SK-N-SH (cell line): ENCODE data around the gene RIC8B. TPM values are rescaled to one million over a fixed set of nuclear protein-coding genes. Genes with fewer than 3 reads are reported as not detected.

Source experiments
- CTCF ChIA-PET: fragments of 300-600, 350-600 bp; formaldehyde crosslinking; extraction: SDS; loops from one replicate; lab custom pipeline; 2021; lab: Yijun Ruan, JAX
- POLR2A ChIA-PET: fragments of 350-600 bp; sonication (Branson Sonifier 250); formaldehyde crosslinking; extraction: SDS; loops from one replicate; lab custom pipeline; 2020; ENCODE audit warnings: antibody characterized with exemption, inconsistent platforms; lab: Yijun Ruan, JAX
- DNase-seq: peaks from one replicate; pipeline ENCODE4 v3.0.0; 2012
- H2AFZ ChIP-seq: fragments of 200-600 bp; sonication (generic); 2 replicates; pipeline ENCODE4 v1.8.1; 2016; ENCODE audit warnings: antibody characterized with exemption, mild to moderate bottlenecking, low read depth
- H3F3A ChIP-seq: fragments of 200-600 bp; sonication (generic); replicated peaks from 2 replicates; pipeline ENCODE3; 2016; ENCODE audit warnings: antibody characterized with exemption, mild to moderate bottlenecking; ENCODE audit not compliant: insufficient read depth
- H3K27ac ChIP-seq, 2 experiments: fragments of 200-500 bp in 1 of 2; fragments of 200-600 bp in 1 of 2; sonication (Bioruptor generic) in 1 of 2; sonication (generic), shearing (Covaris generic) in 1 of 2; 2 replicates each; pipeline versions ENCODE4 v1.5.1 to v1.6.1; 2014 to 2016; ENCODE audit warnings: low read depth in 2 of 2, inconsistent platforms in 1 of 2, low read length in 1 of 2, mild to moderate bottlenecking in 1 of 2, mixed read lengths in 1 of 2
- H3K27me3 ChIP-seq: fragments of 200-600 bp; sonication (generic), shearing (Covaris generic); 2 replicates; pipeline ENCODE4 v1.6.1; 2016; ENCODE audit warnings: mixed run types; ENCODE audit not compliant: insufficient read depth
- H3K36me3 ChIP-seq, 2 experiments: fragments of 200-500 bp in 1 of 2; fragments of 200-600 bp in 1 of 2; sonication (Bioruptor generic) in 1 of 2; sonication (generic) in 1 of 2; replicated peaks in 1 of 2; 2 replicates each; pipeline versions ENCODE3 to v1.5.1; 2014 to 2016; ENCODE audit warnings: low read length in 1 of 2, mild to moderate bottlenecking in 1 of 2; ENCODE audit not compliant: insufficient read depth in 2 of 2, control insufficient read depth in 1 of 2
- H3K4me1 ChIP-seq, 2 experiments: fragments of 200-500 bp in 1 of 2; fragments of 200-600 bp in 1 of 2; sonication (Bioruptor generic) in 1 of 2; sonication (generic), shearing (Covaris generic) in 1 of 2; 2 replicates each; pipeline versions ENCODE4 v1.5.1 to v1.6.1; 2014 to 2016; ENCODE audit warnings: low read depth in 1 of 2, low read length in 1 of 2, mixed run types in 1 of 2; ENCODE audit not compliant: insufficient read depth in 2 of 2, control insufficient read depth in 1 of 2
- H3K4me2 ChIP-seq: fragments of 200-600 bp; sonication (generic), shearing (Covaris generic); 2 replicates; pipeline ENCODE4 v1.6.1; 2017; ENCODE audit warnings: mixed run types
- H3K4me3 ChIP-seq, 2 experiments: fragments of 200-500 bp in 1 of 2; fragments of 200-600 bp in 1 of 2; sonication (Bioruptor generic) in 1 of 2; sonication (generic), shearing (Covaris generic) in 1 of 2; 2 replicates each; pipeline versions ENCODE4 v1.5.1 to v1.8.1; 2014 to 2016; ENCODE audit warnings: low read depth in 2 of 2, inconsistent platforms in 1 of 2, low read length in 1 of 2, mild to moderate bottlenecking in 1 of 2, mixed read lengths in 1 of 2, moderate library complexity in 1 of 2
- H3K79me2 ChIP-seq: fragments of 200-600 bp; sonication (generic); 2 replicates; pipeline ENCODE4 v1.8.1; 2017; ENCODE audit warnings: mild to moderate bottlenecking; ENCODE audit not compliant: insufficient read depth
- H3K9ac ChIP-seq: fragments of 200-600 bp; sonication (generic); 2 replicates; pipeline ENCODE4 v1.6.1; 2017; ENCODE audit warnings: mixed run types
- H3K9me2 ChIP-seq: fragments of 200-600 bp; sonication (generic); 2 replicates; pipeline ENCODE4 v1.6.1; 2017; ENCODE audit warnings: mixed run types
- H3K9me3 ChIP-seq: fragments of 200-600 bp; sonication (generic); 2 replicates; pipeline ENCODE4 v1.6.1; 2017; ENCODE audit warnings: mixed run types, mild to moderate bottlenecking, moderate library complexity
- H4K20me1 ChIP-seq: fragments of 200-600 bp; sonication (generic); 2 replicates; pipeline ENCODE4 v1.6.1; 2017; ENCODE audit warnings: mild to moderate bottlenecking, mixed run types; ENCODE audit not compliant: insufficient read depth
- ELF1 ChIP-seq: IDR thresholded peaks from 2 replicates; pipeline ENCODE4 v1.4.0; 2012
- EZH2phosphoT487 ChIP-seq: fragments of 200-600 bp; sonication (generic); IDR thresholded peaks from 2 replicates; pipeline ENCODE4 v1.6.1; 2017; ENCODE audit warnings: low read depth, mixed run types, mild to moderate bottlenecking, antibody characterized with exemption, moderate library complexity, borderline replicate concordance
- FOXM1 ChIP-seq: IDR thresholded peaks from 2 replicates; pipeline ENCODE4 v1.4.0; 2012; ENCODE audit warnings: low read depth, mild to moderate bottlenecking
- JUND ChIP-seq: IDR thresholded peaks from 2 replicates; pipeline ENCODE4 v1.4.0; 2012
- MAX ChIP-seq: IDR thresholded peaks from 2 replicates; pipeline ENCODE4 v1.4.0; 2012; ENCODE audit warnings: low read depth
- MXI1 ChIP-seq: IDR thresholded peaks from 2 replicates; pipeline ENCODE4 v1.6.1; 2012; ENCODE audit warnings: mild to moderate bottlenecking, low read depth, low read length, improper control_type of control experiment
- NFIC ChIP-seq: IDR thresholded peaks from 2 replicates; pipeline ENCODE4 v1.4.0; 2012; ENCODE audit warnings: borderline replicate concordance
- PBX3 ChIP-seq: IDR thresholded peaks from 2 replicates; pipeline ENCODE4; 2012
- POLR2AphosphoS5 ChIP-seq: IDR thresholded peaks from 2 replicates; pipeline ENCODE4 v1.6.1; 2012; ENCODE audit warnings: low read depth, low read length
- RCOR1 ChIP-seq: fragments of 150-350 bp; IDR thresholded peaks from 2 replicates; pipeline ENCODE4 v1.6.1; 2017; ENCODE audit warnings: antibody characterized with exemption, low read length
- RFX5 ChIP-seq: IDR thresholded peaks from 2 replicates; pipeline ENCODE4 v1.6.1; 2012; ENCODE audit warnings: mild to moderate bottlenecking, improper control_type of control experiment, low read length
- TCF12 ChIP-seq: IDR thresholded peaks from 2 replicates; pipeline ENCODE4 v1.4.0; 2012
- TEAD4 ChIP-seq: IDR thresholded peaks from 2 replicates; pipeline ENCODE4 v1.4.0; 2012; ENCODE audit warnings: mild to moderate bottlenecking, borderline replicate concordance; ENCODE audit not compliant: insufficient read depth
- WGBS: methylation state at CpG from one replicate; pipeline ENCODE4 v1.1.6; 2017; ENCODE audit warnings: low lambda C conversion rate; 5-methylcytosine and 5-hydroxymethylcytosine counted together
- polyA plus RNA-seq, 3 experiments: library from polyadenylated mRNA; depleted of rRNA; stranded (reverse); fragments of >200 nt; gene quantifications; 2 replicates each; pipeline ENCODE4 v1.2.3, GENCODE V29; 2012
- TF ChIP-seq, protein P1 (sequence below): fragments of 150-350 bp; IDR thresholded peaks from 2 replicates; pipeline ENCODE4 v1.6.1; 2017; ENCODE audit warnings: antibody characterized with exemption, low read length, low read depth, borderline replicate concordance
- TF ChIP-seq, protein P2 (sequence below): fragments of 200-600 bp; sonication (generic); IDR thresholded peaks from 2 replicates; pipeline ENCODE4 v1.6.1; 2017; ENCODE audit warnings: antibody characterized with exemption, mild to moderate bottlenecking, moderate library complexity
- TF ChIP-seq, protein P3 (sequence below): IDR thresholded peaks from 2 replicates; pipeline ENCODE4 v1.4.0; 2012; ENCODE audit warnings: low read depth, borderline replicate concordance

RIC8B gene
- polyA plus RNA-seq, 1 of the 3 experiments (the other 2 are of a cell fraction) = 6.2 TPM

DNA sequence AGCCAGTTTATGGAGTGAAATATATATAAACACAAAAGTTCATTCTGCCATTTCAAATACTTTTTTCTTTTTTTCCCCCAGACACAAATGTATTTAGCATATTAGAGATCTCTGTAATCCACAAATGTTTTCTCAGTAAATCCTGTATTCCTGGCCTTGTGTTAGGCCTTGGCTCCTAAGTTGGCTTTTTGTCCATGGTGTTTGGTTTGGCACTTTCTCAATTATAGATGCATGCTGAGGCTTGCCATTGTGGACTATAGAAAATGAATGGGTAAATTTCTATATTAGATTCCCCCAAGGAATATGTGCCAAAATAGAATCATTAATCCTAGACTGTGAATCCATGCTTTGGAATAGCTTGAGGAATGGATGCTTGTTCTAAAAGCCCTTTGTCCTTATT is 17.0 kb downstream of the RIC8B start (continued):
- TF ChIP-seq, protein P1, sequence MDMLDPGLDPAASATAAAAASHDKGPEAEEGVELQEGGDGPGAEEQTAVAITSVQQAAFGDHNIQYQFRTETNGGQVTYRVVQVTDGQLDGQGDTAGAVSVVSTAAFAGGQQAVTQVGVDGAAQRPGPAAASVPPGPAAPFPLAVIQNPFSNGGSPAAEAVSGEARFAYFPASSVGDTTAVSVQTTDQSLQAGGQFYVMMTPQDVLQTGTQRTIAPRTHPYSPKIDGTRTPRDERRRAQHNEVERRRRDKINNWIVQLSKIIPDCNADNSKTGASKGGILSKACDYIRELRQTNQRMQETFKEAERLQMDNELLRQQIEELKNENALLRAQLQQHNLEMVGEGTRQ = no peak
- no peak for TF ChIP-seq TCF12

GRCh38 chr12:106794369-106794768 is 19.9 kb downstream of the RIC8B start:
- H3K79me2 ChIP-seq = no peaks in the 10 kb centered on the region
- 79% methylated on average over 1 of the region's 1 CpG for WGBS
- no peak for DNase-seq
- no peaks in the 10 kb centered on the region for H3K27me3 ChIP-seq
- H3K9me2 ChIP-seq = no peaks in the 10 kb centered on the region
- H3K36me3 ChIP-seq = peaks cover 29 to 30% of the 10 kb centered on the region in 2 experiments
- no peaks in the 10 kb centered on the region for H4K20me1 ChIP-seq
- no peak overlapping the region for H3K4me2 ChIP-seq
- peaks cover 3% of the 10 kb centered on the region for H3F3A ChIP-seq
- H2AFZ ChIP-seq = no peak overlapping the region
- CTCF ChIA-PET = no interaction called here
- no peaks in the 10 kb centered on the region for H3K9me3 ChIP-seq
- H3K27ac ChIP-seq = no peak overlapping the region
- no peak overlapping the region for H3K4me3 ChIP-seq
- POLR2A ChIA-PET = no interaction called here
- H3K4me1 ChIP-seq = no peaks in the 10 kb centered on the region
- H3K9ac ChIP-seq = no peak overlapping the region
- no peak for TF ChIP-seq MAX
- TF ChIP-seq, protein P1 = no peak
- no peak for TF ChIP-seq RFX5
- TF ChIP-seq RCOR1 = no peak
- TF ChIP-seq TEAD4 = no peak
- TF ChIP-seq FOXM1 = no peak
- TF ChIP-seq MXI1 = no peak
- TF ChIP-seq PBX3 = no peak
- no peak for TF ChIP-seq ELF1
- no peak for TF ChIP-seq NFIC
- no peak for TF ChIP-seq JUND
- TF ChIP-seq, protein P2, sequence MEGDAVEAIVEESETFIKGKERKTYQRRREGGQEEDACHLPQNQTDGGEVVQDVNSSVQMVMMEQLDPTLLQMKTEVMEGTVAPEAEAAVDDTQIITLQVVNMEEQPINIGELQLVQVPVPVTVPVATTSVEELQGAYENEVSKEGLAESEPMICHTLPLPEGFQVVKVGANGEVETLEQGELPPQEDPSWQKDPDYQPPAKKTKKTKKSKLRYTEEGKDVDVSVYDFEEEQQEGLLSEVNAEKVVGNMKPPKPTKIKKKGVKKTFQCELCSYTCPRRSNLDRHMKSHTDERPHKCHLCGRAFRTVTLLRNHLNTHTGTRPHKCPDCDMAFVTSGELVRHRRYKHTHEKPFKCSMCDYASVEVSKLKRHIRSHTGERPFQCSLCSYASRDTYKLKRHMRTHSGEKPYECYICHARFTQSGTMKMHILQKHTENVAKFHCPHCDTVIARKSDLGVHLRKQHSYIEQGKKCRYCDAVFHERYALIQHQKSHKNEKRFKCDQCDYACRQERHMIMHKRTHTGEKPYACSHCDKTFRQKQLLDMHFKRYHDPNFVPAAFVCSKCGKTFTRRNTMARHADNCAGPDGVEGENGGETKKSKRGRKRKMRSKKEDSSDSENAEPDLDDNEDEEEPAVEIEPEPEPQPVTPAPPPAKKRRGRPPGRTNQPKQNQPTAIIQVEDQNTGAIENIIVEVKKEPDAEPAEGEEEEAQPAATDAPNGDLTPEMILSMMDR = no peak
- no peak for TF ChIP-seq POLR2AphosphoS5
- no peak for TF ChIP-seq EZH2phosphoT487
- TF ChIP-seq, protein P3, sequence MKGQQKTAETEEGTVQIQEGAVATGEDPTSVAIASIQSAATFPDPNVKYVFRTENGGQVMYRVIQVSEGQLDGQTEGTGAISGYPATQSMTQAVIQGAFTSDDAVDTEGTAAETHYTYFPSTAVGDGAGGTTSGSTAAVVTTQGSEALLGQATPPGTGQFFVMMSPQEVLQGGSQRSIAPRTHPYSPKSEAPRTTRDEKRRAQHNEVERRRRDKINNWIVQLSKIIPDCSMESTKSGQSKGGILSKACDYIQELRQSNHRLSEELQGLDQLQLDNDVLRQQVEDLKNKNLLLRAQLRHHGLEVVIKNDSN = no peak
